Lower leg skin (tissue), 3 donors: ENCODE data around the gene TADA2A.

Source experiments
- CTCF ChIP-seq, 3 donors: fragments of 450-650 bp; IDR thresholded peaks; one replicate each; pipeline ENCODE4 v1.5.1; 2016; ENCODE audit warnings: antibody characterized with exemption in 3 of 3, mild to moderate bottlenecking in 3 of 3, moderate library complexity in 2 of 3
- POLR2A ChIP-seq, 2 donors: fragments of 450-650 bp; IDR thresholded peaks; one replicate each; pipeline ENCODE4 v1.6.1; 2016 to 2017; ENCODE audit warnings: antibody characterized with exemption in 2 of 2, mild to moderate bottlenecking in 1 of 2, moderate library complexity in 1 of 2

- no peak for TF ChIP-seq CTCF (IDR thresholded peaks at IDR 0.05)
- no peak for TF ChIP-seq POLR2A (IDR thresholded peaks at IDR 0.05)
These were observed 7.4 kb upstream of the TADA2A start for GRCh38 chr17:37399265-37399803.
